GM18517 (cell line): Measurements from ENCODE around the gene FUBP3.

Experiments
- ATAC-seq: cut with Tn5 transposase; IDR thresholded peaks from one replicate; pipeline ENCODE4 v1.9.1; 2021; ENCODE audit warnings: mild to moderate bottlenecking, moderate library complexity; ENCODE audit not compliant: unreplicated experiment

FUBP3 gene

GRCh38 chr9:130606887-130607600, 27.7 kb downstream of the FUBP3 start:
- ATAC-seq, result no peak

GRCh38 chr9:130607640-130608420, 28.5 kb downstream of the FUBP3 start:
- ATAC-seq, result no peak

DNA sequence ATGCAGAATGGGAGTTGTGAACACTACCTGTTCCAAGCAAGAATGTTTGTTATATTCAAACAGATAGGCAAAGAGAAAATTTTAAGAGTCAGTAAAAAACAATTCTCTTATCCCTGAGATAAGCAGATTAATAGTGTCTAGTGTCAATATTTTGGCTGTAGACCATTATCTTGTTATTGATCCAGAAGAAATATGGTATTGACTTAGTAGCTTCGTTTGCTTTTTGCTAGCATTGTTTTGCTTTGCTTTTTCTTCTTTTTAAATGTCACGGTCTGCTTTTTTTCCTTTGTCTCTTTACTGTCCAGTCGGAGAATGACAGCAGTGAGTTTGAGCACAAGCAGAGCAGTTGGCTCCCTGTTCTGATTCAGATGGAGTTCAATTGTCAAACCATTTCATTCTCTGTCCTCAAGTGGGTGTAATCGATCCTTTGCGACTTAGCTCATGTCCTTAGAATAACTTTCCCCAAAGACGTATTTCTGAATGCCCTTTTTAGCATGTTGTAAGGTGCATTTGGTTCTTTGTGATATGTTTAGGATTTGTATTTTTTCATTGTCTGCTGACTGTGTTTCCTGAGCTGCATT, 29.3 kb downstream of the FUBP3 start:
- ATAC-seq, result no peak

DNA sequence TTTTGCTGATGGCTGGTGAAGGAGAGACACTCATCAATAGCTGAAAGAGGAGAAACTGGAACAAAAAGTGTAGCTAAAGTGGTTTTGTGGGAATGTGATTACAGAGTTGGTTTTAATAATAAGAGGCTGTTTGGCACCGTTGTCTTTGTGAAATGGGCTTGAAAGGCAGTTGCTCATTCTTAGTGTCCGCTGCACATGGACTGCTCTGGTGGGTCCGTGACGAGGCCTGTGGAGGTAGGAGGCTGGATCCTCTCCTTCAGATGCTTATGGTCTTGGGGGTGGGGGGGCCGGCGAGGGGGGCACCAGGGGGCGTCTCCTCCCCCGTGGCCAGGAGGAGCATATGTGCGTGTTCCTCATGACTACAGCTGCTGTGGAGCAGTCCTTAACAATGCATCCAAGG, 29.8 kb downstream of the FUBP3 start:
- no peak for ATAC-seq

DNA sequence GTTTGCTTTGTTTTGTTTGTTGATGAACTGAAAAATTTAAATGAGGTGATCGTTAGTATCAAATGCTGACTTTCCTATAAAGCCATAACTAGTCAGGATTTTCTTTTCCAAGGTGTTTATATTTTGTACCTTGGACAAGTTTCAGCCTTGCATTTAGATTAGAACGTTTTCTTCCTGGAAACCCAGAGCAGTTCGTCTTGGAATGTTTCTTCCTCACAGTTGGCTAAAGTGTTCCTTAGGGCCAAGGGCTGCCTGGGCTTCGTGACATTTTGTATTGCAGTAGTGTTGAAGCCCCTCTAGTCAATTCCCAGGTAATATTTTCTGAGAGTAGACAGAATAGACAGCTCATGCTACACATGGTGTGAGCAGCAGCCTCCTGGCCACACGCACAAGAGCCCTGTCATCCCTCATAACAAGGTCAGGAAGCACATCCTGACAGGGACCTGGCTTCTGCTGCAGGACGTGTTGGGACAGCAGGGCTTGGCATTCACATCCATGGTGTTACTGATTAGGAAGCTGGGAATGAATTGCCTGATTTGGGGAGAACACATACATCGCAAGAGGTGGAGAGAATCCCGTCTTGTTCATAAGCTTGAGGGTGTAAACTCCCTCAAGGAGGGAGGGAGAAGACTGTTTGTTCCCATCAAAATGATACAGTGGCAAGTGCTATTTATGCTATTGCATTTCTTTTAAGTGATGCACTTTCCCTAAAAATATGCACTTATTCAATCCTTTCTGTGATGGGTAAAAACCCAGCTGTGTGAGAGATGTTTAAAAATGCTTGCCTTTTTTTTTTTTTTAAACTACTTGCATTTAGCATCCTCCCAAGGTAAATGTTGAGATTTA, 31.7 kb downstream of the FUBP3 start:
- ATAC-seq, result no peak

DNA sequence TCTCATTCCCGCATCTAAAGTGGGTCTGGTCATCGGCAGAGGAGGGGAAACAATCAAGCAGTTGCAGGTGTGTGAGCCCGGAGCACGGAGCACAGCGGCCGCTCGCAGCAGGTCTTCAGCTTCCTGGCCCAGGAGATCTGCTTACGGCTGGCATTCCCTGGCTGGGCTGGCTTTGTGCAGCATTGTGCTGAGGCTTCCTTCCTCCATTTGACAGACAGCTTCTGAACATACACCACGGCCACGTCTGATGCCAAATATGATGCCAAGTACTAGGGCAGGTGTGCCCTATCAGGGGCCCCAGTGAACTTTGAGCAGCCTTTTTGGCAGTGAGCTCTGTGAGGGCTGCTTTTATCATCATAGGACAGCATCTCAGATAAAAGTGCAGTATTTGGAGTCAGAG, 37.1 kb downstream of the FUBP3 start:
- ATAC-seq, result no peak

GRCh38 chr9:130623466-130623865, 44.1 kb downstream of the FUBP3 start:
- ATAC-seq, result no peak

DNA sequence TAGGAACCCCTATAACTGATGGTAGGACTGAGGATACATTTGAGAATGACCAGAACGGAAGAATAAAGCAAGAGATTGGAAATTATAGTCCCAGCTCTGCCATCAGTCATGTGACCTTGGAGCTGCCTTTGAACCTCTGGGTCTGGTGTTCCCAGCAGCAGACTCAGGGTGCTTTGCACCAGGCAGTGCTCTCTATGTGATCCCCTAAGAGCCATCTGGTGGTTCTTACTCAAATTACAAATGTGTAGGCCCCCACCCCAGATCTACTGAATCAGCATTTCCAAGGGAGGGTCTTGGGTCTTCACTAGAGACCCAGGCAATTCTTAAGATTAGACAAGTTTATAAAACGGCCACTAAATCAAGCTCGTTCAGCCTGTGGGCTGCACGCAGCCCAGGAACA, 44.8 kb downstream of the FUBP3 start:
- no peak for ATAC-seq

DNA sequence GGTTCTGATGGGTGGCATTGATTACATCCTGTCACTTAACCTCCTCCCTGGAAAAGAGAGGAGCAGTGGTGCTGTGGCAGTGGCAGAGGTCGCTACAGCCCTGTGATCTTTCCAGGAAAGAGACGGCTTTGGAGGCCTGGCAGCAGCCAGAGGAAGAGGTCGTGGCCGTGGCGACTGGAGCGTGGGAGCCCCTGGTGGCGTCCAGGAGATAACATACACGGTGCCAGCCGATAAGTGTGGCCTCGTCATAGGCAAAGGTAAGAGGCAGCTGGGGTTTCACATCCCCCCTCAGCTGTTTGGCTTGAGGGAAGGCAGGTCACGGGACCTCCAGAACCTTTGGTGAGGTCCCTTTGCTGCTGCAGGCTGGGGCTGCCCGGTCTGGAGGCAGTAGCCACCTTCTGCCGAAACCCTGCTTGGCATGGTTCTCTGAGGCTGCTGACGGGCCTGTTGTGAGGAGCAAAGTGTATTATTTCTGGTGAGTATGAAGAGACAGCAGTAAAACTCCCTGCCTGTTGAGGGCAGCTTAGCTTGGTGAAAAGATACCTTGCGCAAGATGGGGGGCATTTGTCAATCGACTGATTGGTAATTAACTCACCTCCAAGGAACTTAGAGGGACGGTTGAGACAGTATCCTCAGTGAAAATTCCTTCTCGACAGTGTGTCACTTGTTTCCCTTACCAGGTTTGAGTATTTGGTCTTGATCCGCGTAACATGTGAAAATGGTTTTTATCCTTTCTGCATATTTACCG, 47.0 kb downstream of the FUBP3 start:
- no peak for ATAC-seq

DNA sequence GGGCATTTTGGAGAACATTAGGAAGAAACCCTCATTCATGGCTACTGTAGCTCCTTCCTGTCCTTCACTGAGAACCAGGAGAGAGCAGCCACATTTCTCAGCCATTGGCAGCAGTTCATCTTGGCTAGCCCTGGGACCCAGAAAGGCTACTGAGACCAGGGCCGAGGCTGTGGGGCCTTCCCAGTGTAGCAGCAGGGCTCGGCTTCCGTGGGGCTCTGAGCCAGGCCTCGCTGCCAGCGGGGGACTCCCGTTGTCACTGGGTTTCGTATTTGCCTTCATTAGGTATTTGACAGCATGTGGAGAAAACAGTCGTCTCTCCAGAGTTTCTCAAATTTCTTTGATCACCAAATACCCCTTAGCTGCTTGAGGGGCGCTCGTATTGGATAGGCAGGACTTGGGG, 47.7 kb downstream of the FUBP3 start:
- ATAC-seq, result no peak

DNA sequence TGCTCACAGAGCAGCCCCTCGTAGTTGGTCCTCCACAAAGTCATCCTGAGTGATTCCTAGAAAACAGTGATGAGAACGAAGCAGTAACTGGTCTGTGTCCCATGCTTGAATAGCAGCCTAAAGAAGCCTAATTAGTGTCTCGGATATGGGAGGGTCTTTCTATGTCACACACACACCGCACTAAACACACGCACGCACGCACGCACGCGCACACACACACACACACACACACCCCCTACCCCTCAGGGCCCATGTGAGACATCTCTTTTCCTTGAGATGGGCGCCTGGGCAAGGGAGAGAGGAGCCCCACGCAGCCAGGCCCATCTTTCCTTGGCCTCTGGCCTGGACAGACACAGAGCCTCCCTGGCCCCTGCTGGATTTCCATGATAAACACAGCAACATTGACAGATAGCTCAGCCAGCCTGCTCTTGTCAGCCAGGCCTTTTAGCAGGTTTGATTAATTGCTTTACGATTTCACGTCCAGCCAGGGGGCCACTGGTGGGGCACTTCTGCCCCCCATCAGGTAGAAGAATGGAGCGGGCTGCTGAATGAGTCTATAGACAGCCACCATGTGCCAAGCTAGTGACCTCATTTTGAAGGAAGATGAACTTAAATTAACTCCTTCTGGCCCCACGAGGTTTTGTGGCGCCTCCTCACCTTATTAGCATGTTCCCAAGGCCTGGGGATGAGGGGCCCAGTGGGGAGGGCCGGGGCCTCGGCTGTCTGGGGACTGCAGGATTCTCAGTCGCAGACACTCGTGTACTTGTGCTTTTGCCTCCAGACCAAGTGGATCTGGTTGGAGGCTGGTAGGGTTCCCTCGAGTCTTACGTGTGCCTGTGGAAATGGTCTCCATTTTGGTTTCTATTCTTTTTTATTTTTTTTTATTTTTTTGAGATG, 48.8 kb downstream of the FUBP3 start:
- ATAC-seq, result no peak

DNA sequence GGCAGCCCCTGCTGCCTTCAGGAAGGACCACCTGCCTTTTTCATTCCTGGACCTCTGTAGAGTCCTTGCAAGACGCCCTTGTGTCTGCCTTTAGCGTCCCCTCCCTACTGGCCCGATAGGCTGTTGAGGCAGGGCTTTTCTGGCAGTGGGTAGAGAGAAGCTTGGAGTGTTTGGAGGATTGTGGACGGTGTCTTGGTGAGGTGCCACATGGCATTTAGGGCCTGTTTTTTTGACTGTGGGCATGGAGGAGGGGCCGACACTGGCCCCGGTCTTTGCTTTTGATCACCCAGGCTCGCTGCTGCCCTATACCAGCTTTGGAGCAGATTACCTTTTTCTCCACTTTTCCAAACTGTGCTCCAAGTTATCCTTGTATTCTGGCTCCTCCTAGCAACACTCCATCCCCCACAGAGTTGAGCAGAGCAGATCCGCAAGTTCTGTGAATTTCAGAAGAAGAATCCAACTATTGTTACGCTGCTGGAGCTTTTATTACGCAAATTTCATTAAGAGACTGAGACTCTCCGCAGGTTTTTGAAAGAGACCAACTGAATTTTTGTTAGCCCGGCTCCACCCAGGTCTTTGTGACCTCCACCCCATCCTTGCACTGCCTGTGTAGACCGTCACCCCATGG, 50.2 kb downstream of the FUBP3 start:
- no peak for ATAC-seq

GRCh38 chr9:130630071-130630450, 50.7 kb downstream of the FUBP3 start:
- no peak for ATAC-seq

DNA sequence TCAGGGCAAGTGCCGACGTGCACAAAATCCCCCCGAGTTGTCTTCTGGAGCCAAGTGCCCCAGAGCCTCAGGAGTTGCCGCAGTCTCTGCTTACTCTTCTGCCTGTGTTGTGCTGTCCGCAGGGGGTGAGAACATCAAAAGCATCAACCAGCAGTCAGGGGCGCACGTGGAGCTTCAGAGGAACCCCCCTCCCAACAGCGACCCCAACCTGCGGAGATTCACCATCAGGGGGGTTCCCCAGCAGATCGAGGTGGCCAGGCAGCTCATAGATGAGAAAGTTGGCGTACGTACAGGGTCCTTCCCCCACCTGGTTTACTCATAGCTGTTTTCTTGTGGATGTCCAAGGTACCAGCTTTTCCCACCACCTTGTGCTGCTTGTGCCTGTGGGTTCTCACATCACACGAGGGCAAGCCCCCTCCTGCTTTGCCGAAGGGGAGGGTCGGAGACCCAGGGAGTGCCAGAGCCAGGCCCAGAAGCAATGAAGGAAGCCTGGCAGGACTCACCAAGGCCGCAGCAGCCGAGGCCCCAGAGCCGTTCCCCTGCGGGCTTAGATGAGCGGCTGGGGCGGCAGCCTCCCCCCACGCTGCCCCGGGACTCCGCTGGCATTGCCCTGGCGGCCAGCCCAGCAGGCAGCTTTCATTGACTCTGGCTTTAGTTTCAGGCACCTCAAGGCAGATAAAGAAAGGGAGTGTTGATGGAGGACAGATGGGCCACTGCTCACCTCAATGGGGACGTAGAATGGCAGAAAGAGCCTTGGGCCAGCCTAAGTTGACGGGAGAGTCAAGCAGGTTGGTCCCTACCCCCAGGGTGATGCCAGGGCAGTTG, 51.3 kb downstream of the FUBP3 start:
- ATAC-seq, result no peak

GRCh38 chr9:130631331-130632080, 52.1 kb downstream of the FUBP3 start:
- ATAC-seq, result no peak

DNA sequence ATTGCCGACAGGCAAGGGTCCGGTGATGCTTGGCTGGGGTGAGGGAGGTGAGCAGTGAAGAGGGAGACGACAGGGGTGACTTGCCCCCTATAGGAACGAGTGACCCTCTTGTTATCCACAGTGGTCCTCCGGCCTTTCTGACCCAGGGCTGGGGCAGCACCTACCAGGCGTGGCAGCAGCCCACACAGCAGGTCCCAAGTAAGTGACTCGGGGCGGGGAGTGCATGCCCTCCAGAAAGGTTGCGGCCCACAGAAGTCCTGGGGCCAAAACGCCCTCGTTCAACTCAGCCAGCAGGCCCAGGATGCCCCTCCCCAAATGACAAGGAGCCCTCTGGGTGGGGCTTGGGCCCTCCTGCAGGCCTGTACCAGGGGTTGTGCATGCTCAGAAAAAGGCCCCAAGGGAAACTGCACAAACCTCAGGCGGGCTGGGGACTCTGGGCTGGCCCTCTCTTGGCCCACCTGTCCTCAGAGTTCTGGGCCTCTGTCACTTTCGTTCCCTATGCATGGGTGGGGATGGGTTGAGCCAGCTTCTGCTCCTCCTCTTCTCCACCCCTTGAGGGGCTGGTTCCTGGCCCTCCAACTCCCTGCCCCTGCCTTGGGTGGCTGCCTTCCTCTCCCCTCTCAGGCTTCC, 52.8 kb downstream of the FUBP3 start:
- no peak for ATAC-seq

DNA sequence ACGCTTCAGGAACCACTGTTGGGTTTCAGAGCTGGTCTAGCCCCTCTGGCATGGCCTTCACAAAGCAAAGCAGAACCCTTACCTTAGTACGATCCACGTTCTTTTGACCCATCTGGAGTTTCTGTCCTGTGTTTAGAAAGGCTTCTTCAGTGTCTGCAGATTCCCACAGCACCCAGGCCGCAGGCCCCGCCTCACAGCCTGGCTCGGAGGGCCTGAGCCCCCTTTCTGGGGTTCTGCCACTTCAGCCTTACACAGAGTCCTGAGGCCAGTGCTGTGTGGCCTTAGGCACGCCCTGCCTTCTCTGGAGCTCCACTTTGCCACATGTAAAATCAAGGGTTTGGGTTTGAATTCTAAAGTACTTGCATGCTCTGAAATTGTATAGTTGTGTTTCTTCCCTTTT, 53.5 kb downstream of the FUBP3 start:
- ATAC-seq, result no peak
